Smooth muscle cell of the umbilical artery (primary cell): Measurements from ENCODE around the gene GPR78. TPM values are rescaled to one million over a fixed set of nuclear protein-coding genes. Genes with fewer than 3 reads are reported as not detected.

ENCODE experiments used
- total RNA-seq: library from RNA; depleted of rRNA; stranded (reverse); fragments of >200 nt; gene quantifications from 2 replicates; pipeline ENCODE4 v1.2.3, GENCODE V29; 2014

The GPR78 gene
- 0.51 and 1.2 TPM in 2 replicates for total RNA-seq

GRCh38 chr4:8580321-8581093, at the start of gene GPR78:
Gene GPR78 (plus strand): TSS chr4:8580392. CDS start chr4:8580983, 591 bp downstream.

GRCh38 chr4:8592366-8593263, 12.4 kb downstream of the GPR78 start, which contains the start of gene CPZ:
Gene CPZ (plus strand): TSS chr4:8592765. CDS start chr4:8592834, 69 bp downstream.

Other genes starting within 250 kb of the GPR78 start
- 32.3 and 38.6 TPM in 2 replicates for gene ACOX3, start 139.7 kb upstream of the GPR78 start, total RNA-seq
- 15.4 and 18.3 TPM in 2 replicates for gene TRMT44, start 139.6 kb upstream of the GPR78 start, total RNA-seq
- 11.2 and 30.3 TPM in 2 replicates for gene CPZ, start 12.4 kb downstream of the GPR78 start, total RNA-seq